HepG2 (cell line): ENCODE data around the gene PLD3. TPM values are rescaled to one million over a fixed set of nuclear protein-coding genes. Genes with fewer than 3 reads are reported as not detected.

Source experiments
- ATAC-seq: fragments of 200-7000 bp; cut with Tn5 transposase; 3 replicates; pipeline ENCODE4 v1.9.1; 2020; ENCODE audit warnings: mild to moderate bottlenecking, moderate library complexity
- BruUV-seq: library from RNA; stranded (reverse); fragments of 400-500 nt; replicated peaks from 2 replicates; lab custom pipeline; 2021; lab: Mats Ljungman, UMichigan
- CTCF ChIA-PET: fragments of 300-600 bp; formaldehyde crosslinking; extraction: SDS; loops from one replicate; lab custom pipeline; 2021; ENCODE audit warnings: low total read pairs, inconsistent platforms, low intra/inter-chr PET ratio; lab: Yijun Ruan, JAX
- POLR2A ChIA-PET: fragments of 350-600 bp; sonication (Branson Sonifier 250); formaldehyde crosslinking; loops from one replicate; lab custom pipeline; 2020; ENCODE audit warnings: antibody characterized with exemption, inconsistent platforms; lab: Yijun Ruan, JAX
- DNase-seq: peaks from one replicate; pipeline ENCODE4 v3.0.0-alpha.2; 2015; ENCODE audit warnings: low spot score
- FAIRE-seq: peaks from 3 replicates; lab custom pipeline; 2011; peaks lifted over from hg19 to GRCh38; lab: Jason Lieb, UNC
- H2AFZ ChIP-seq: one replicate; pipeline ENCODE4 v1.6.1; 2011; ENCODE audit warnings: low read length, inconsistent platforms
- H3K27ac ChIP-seq: fragments of 300-600 bp; 3 replicates; pipeline ENCODE4 v1.8.0; 2011; ENCODE audit warnings: mixed run types, mild to moderate bottlenecking, mixed read lengths, low read length, inconsistent platforms; ENCODE audit not compliant: insufficient read depth; ENCODE audit errors: extremely low read length
- H3K27me3 ChIP-seq, 2 experiments: fragments of 200-600 bp in 1 of 2; 2 replicates in 1 of 2; 3 replicates in 1 of 2; pipeline versions ENCODE4 v1.6.0 to v1.8.0; 2011; ENCODE audit warnings: low read length in 2 of 2, mild to moderate bottlenecking in 2 of 2, moderate library complexity in 2 of 2, inconsistent platforms in 1 of 2; ENCODE audit not compliant: insufficient read depth in 2 of 2, control insufficient read depth in 1 of 2
- H3K36me3 ChIP-seq, 2 experiments: fragments of 200-600 bp in 1 of 2; replicated peaks in 1 of 2; 2 replicates in 1 of 2; 3 replicates in 1 of 2; pipeline versions ENCODE4 v1.5.1 to v1.8.0; 2011; ENCODE audit warnings: low read length in 2 of 2, inconsistent platforms in 1 of 2; ENCODE audit not compliant: insufficient read depth in 2 of 2, control insufficient read depth in 1 of 2
- H3K4me1 ChIP-seq: 2 replicates; pipeline ENCODE4 v1.5.1; 2012; ENCODE audit warnings: low read length, inconsistent platforms; ENCODE audit not compliant: insufficient read depth
- H3K4me2 ChIP-seq: 2 replicates; pipeline ENCODE4 v1.6.0; 2011; ENCODE audit warnings: low read depth, low read length, inconsistent platforms
- H3K4me3 ChIP-seq, 3 experiments: fragments of 200-600 bp in 1 of 3; sonication (generic), shearing (Covaris generic) in 1 of 3; replicated peaks in 1 of 3; 2 replicates each; pipeline ENCODE4 v1.5.1; 2011 to 2016; ENCODE audit warnings: low read length in 3 of 3, inconsistent platforms in 2 of 3, low read depth in 2 of 3, mild to moderate bottlenecking in 2 of 3, control low read depth in 1 of 3, mixed read lengths in 1 of 3; ENCODE audit not compliant: insufficient read depth in 1 of 3
- H3K79me2 ChIP-seq: one replicate; pipeline ENCODE4 v1.6.1; 2011; ENCODE audit warnings: low read length, inconsistent platforms; ENCODE audit not compliant: insufficient read depth
- H3K9ac ChIP-seq: 2 replicates; pipeline ENCODE4 v1.6.0; 2011; ENCODE audit warnings: mild to moderate bottlenecking, low read depth, low read length, inconsistent platforms; ENCODE audit not compliant: insufficient read depth
- H3K9me3 ChIP-seq: 2 replicates; pipeline ENCODE4 v1.5.1; 2012; ENCODE audit warnings: mild to moderate bottlenecking, low read length
- H4K20me1 ChIP-seq: 2 replicates; pipeline ENCODE4 v1.6.0; 2011; ENCODE audit warnings: inconsistent platforms, mild to moderate bottlenecking, low read length, moderate library complexity; ENCODE audit not compliant: insufficient read depth
- AGO2 ChIP-seq: fragments of 200-400 bp; formaldehyde crosslinking; optimal IDR thresholded peaks from 2 replicates; pipeline ENCODE3; 2017; ENCODE audit warnings: mild to moderate bottlenecking, low read depth, low read length, moderate library complexity
- KDM3A ChIP-seq: IDR thresholded peaks from 2 replicates; pipeline ENCODE4 v1.6.1; 2018; ENCODE audit warnings: low read depth, missing compliant biosample characterization
- WGBS: methylation state at CpG from one replicate; pipeline ENCODE4 v1.1.6; 2017; ENCODE audit warnings: low lambda C conversion rate; 5-methylcytosine and 5-hydroxymethylcytosine counted together
- in situ Hi-C: cut with HindIII; loops from 2 replicates; pipeline ENCODE4 v1.10.0; 2017; ENCODE audit warnings: low pct_unique_long_range_greater_than_20kb; ENCODE audit not compliant: extremely low pct_ligation_motif_present
- intact Hi-C: fragments of 100-400 bp; cut with micrococcal nuclease; formaldehyde crosslinking; loops from one replicate; pipeline ENCODE4 v1.10.0; 2022; ENCODE audit not compliant: unreplicated experiment
- polyA plus RNA-seq, 8 experiments: library from polyadenylated mRNA; depleted of rRNA in 3 of 8; stranded (reverse) in 7 of 8; unstranded in 1 of 8; fragments of >200 nt; fragmentation: Illumina TruSeq in 4 of 8; extraction: Trizol in 4 of 8; gene quantifications; 2 replicates each; pipeline versions ENCODE4 v1.2.1 to v1.2.3, GENCODE V29; 2011 to 2016; ENCODE audit warnings: low read depth in 4 of 8, missing spikeins in 1 of 8, mixed read lengths in 1 of 8; ENCODE audit not compliant: insufficient read depth in 1 of 8
- total RNA-seq, 5 experiments: library from RNA; depleted of rRNA; stranded (reverse); fragments of >200 nt; fragmentation: Illumina TruSeq; extraction: Trizol; gene quantifications; 2 replicates each; pipeline ENCODE4 v1.2.3, GENCODE V29; 2016; ENCODE audit warnings: low read depth in 1 of 5
- TF ChIP-seq, protein P1 (sequence below): sonication (generic); formaldehyde crosslinking; IDR thresholded peaks from 2 replicates; pipeline ENCODE4 v1.5.1; 2020; ENCODE audit warnings: mild to moderate bottlenecking, missing genetic modification reagents, moderate library complexity

PLD3 gene
- total and polyA plus RNA-seq, 2 of the 13 experiments (the other 11 are each of a cell fraction or from before 2014, with no cell fraction given): 45.7 to 164 TPM

DNA sequence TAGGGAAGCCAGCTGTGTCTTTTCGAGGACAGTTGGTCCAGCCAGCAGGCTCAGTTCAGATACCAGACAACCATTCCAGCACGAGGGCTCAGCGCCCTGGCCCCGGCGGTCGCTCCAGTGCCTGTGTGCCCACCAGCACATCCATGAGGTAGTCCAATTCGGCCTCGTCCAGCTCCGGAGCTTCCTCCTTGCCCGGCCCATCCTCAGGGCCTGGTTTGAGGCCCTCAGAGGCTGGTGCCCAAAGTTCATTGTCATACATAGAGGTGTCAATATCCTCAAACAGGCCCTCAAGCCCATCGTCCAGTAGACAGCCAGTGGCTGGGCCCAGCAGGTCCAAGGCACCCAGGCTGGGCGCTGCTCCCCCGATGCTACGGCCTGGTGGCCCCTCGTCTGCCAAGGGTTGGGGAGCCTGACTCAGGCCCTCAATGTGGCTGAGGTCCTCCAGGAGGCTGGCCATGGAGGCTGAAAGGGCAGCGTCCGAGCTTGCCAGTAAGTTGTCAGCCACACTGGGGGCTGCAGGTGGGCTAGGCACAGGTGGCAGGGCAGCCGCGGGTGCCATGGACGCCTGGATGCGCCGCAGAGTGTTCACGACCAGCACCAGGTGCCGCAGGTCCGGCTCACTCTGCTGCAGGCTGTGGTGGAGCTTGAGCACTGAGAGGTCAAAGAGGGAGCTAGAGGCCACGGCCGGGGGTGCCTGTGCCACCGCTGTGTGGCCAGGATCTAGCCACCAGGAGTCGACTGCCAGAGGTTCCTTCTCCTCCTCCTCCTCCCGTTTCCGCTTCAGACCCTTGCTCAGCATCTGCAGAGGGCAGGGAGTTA lies 74.5 kb downstream of the PLD3 start:
- FAIRE-seq (no peak), DNase-seq (no peak), ATAC-seq (no peak)
- ChIA-PET POLR2A (interaction anchor here (4.5 kb wide), 1 partner anchor 42 kb away, joined by 47 read pairs; the partner anchor contains the start of genes BLVRB and SPTBN4), CTCF (no interaction called here)
- no TSS peak for BruUV-seq
- no peaks in the 10 kb centered on the region for H4K20me1 ChIP-seq
- H3K4me2 ChIP-seq: no peak overlapping the region
- TF ChIP-seq KDM3A (CRISPR knock-in tag) (no peak), AGO2 (peak; percentile 33)
- TF ChIP-seq, protein P1, sequence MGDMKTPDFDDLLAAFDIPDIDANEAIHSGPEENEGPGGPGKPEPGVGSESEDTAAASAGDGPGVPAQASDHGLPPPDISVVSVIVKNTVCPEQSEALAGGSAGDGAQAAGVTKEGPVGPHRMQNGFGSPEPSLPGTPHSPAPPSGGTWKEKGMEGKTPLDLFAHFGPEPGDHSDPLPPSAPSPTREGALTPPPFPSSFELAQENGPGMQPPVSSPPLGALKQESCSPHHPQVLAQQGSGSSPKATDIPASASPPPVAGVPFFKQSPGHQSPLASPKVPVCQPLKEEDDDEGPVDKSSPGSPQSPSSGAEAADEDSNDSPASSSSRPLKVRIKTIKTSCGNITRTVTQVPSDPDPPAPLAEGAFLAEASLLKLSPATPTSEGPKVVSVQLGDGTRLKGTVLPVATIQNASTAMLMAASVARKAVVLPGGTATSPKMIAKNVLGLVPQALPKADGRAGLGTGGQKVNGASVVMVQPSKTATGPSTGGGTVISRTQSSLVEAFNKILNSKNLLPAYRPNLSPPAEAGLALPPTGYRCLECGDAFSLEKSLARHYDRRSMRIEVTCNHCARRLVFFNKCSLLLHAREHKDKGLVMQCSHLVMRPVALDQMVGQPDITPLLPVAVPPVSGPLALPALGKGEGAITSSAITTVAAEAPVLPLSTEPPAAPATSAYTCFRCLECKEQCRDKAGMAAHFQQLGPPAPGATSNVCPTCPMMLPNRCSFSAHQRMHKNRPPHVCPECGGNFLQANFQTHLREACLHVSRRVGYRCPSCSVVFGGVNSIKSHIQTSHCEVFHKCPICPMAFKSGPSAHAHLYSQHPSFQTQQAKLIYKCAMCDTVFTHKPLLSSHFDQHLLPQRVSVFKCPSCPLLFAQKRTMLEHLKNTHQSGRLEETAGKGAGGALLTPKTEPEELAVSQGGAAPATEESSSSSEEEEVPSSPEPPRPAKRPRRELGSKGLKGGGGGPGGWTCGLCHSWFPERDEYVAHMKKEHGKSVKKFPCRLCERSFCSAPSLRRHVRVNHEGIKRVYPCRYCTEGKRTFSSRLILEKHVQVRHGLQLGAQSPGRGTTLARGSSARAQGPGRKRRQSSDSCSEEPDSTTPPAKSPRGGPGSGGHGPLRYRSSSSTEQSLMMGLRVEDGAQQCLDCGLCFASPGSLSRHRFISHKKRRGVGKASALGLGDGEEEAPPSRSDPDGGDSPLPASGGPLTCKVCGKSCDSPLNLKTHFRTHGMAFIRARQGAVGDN (CRISPR knock-in tag): peak; percentile 33
- peaks cover 10% of the 10 kb centered on the region for H3K79me2 ChIP-seq
- no peak overlapping the region for H3K9ac ChIP-seq
- intact Hi-C loops (loop anchor here (10.0 kb wide), 1 partner anchor 78 kb away; the partner anchor contains the start of genes C19orf47 and PLD3), in situ Hi-C loops (no loop called here)
- no peak overlapping the region for H3K27ac ChIP-seq
- 95% methylated on average over 9 of the region's 31 CpGs for WGBS
- H3K4me1 ChIP-seq: peaks cover 46% of the 10 kb centered on the region
- H3K36me3 ChIP-seq: peaks cover 0 to 2% of the 10 kb centered on the region in 2 experiments; a peak in 1 of 5 replicates
- no peak overlapping the region for H2AFZ ChIP-seq
- no peak overlapping the region for H3K4me3 ChIP-seq
- no peaks in the 10 kb centered on the region; a peak in 1 of 5 replicates for H3K27me3 ChIP-seq
- H3K9me3 ChIP-seq: no peaks in the 10 kb centered on the region
